ENCODE measurements around the gene CERS1.
A peak's percentile ranks its signal among the peaks of the same experiment; 100 is the strongest.

Gene CERS1

GRCh38 chr19:18939163-18939562 is 43.2 kb upstream of the CERS1 start:
- H3K9ac ChIP-seq (ENCODE audit: insufficient read length): no peak overlapping the region
- no peaks in the 10 kb centered on the region for H3K36me3 ChIP-seq (ENCODE audit: insufficient read depth, low read length)
- TF ChIP-seq FOXP2 (optimal IDR thresholded peaks at IDR 0.05; ENCODE audit: control extremely low read depth, extremely low read length, insufficient read depth) (no peak), EZH2 (IDR thresholded peaks at IDR 0.05) (no peak), POLR2AphosphoS5 (IDR thresholded peaks at IDR 0.05; ENCODE audit: borderline replicate concordance, low read depth, low read length) (no peak)
- no peaks in the 10 kb centered on the region for H3K9me3 ChIP-seq (ENCODE audit: low read depth, low read length)
- no peak overlapping the region for H3K4me3 ChIP-seq
- no peak for DNase-seq (ENCODE audit: low read depth, low spot score)
- H3K27ac ChIP-seq: no peak overlapping the region

GRCh38 chr19:18933297-18933696 is 37.3 kb upstream of the CERS1 start:
- Histone ChIP-seq H3K36me3 (ENCODE audit: insufficient read depth, low read length) (no peaks in the 10 kb centered on the region; the same call in 1 of the 2 replicates), H3K27ac (no peak overlapping the region), H3K9ac (ENCODE audit: insufficient read length) (no peak overlapping the region), H3K9me3 (ENCODE audit: low read depth, low read length) (no peaks in the 10 kb centered on the region), H3K4me3 (no peak overlapping the region)
- no peak for DNase-seq (ENCODE audit: low read depth, low spot score)
- no peak for TF ChIP-seq POLR2AphosphoS5 (IDR thresholded peaks at IDR 0.05; ENCODE audit: borderline replicate concordance, low read depth, low read length)
- TF ChIP-seq EZH2 (IDR thresholded peaks at IDR 0.05): no peak
- no peak for TF ChIP-seq FOXP2 (optimal IDR thresholded peaks at IDR 0.05; ENCODE audit: control extremely low read depth, extremely low read length, insufficient read depth)

GRCh38 chr19:18932216-18932841 is 36.4 kb upstream of the CERS1 start:
- no peak for TF ChIP-seq EZH2 (IDR thresholded peaks at IDR 0.05)
- no peak for TF ChIP-seq POLR2AphosphoS5 (IDR thresholded peaks at IDR 0.05; ENCODE audit: borderline replicate concordance, low read depth, low read length)
- no peak for TF ChIP-seq FOXP2 (optimal IDR thresholded peaks at IDR 0.05; ENCODE audit: control extremely low read depth, extremely low read length, insufficient read depth)
- Histone ChIP-seq H3K4me3 (no peak overlapping the region), H3K9ac (ENCODE audit: insufficient read length) (no peak overlapping the region), H3K27ac (no peak overlapping the region), H3K9me3 (ENCODE audit: low read depth, low read length) (no peaks in the 10 kb centered on the region), H3K36me3 (ENCODE audit: insufficient read depth, low read length) (no peaks in the 10 kb centered on the region; the same call in 1 of the 2 replicates)
- no peak for DNase-seq (ENCODE audit: low read depth, low spot score)

GRCh38 chr19:18931316-18932162 is 35.6 kb upstream of the CERS1 start:
- Histone ChIP-seq H3K4me3 (no peak overlapping the region), H3K27ac (no peak overlapping the region), H3K9me3 (ENCODE audit: low read depth, low read length) (no peaks in the 10 kb centered on the region), H3K36me3 (ENCODE audit: insufficient read depth, low read length) (no peaks in the 10 kb centered on the region; the same call in 1 of the 2 replicates), H3K9ac (ENCODE audit: insufficient read length) (no peak overlapping the region)
- TF ChIP-seq FOXP2 (optimal IDR thresholded peaks at IDR 0.05; ENCODE audit: control extremely low read depth, extremely low read length, insufficient read depth) (no peak), POLR2AphosphoS5 (IDR thresholded peaks at IDR 0.05; ENCODE audit: borderline replicate concordance, low read depth, low read length) (no peak), EZH2 (IDR thresholded peaks at IDR 0.05) (no peak)
- DNase-seq (ENCODE audit: low read depth, low spot score): no peak

- Histone ChIP-seq H3K4me3 (no peak overlapping the region), H3K9me3 (ENCODE audit: low read depth, low read length) (no peaks in the 10 kb centered on the region), H3K36me3 (ENCODE audit: insufficient read depth, low read length) (peaks cover 12% of the 10 kb centered on the region; the same call in 1 of the 2 replicates), H3K27ac (no peak overlapping the region), H3K9ac (ENCODE audit: insufficient read length) (no peak overlapping the region)
- DNase-seq (ENCODE audit: low read depth, low spot score): no peak
- TF ChIP-seq FOXP2 (optimal IDR thresholded peaks at IDR 0.05; ENCODE audit: control extremely low read depth, extremely low read length, insufficient read depth) (no peak), POLR2AphosphoS5 (IDR thresholded peaks at IDR 0.05; ENCODE audit: borderline replicate concordance, low read depth, low read length) (no peak), EZH2 (IDR thresholded peaks at IDR 0.05) (no peak)
Measured at GRCh38 chr19:18929311-18929710, 33.4 kb upstream of the CERS1 start.

- H3K4me3 ChIP-seq: no peak overlapping the region
- no peaks in the 10 kb centered on the region for H3K9me3 ChIP-seq (ENCODE audit: low read depth, low read length)
- no peak overlapping the region for H3K9ac ChIP-seq (ENCODE audit: insufficient read length)
- DNase-seq (ENCODE audit: low read depth, low spot score): no peak
- H3K36me3 ChIP-seq (ENCODE audit: insufficient read depth, low read length): peaks cover 15% of the 10 kb centered on the region; the same call in 1 of the 2 replicates
- H3K27ac ChIP-seq: no peak overlapping the region
- TF ChIP-seq FOXP2 (optimal IDR thresholded peaks at IDR 0.05; ENCODE audit: control extremely low read depth, extremely low read length, insufficient read depth): no peak
- 0 out of 2 replicates have a peak, but pooled peaks have one; percentile 6 for TF ChIP-seq POLR2AphosphoS5 (IDR thresholded peaks at IDR 0.05; ENCODE audit: borderline replicate concordance, low read depth, low read length)
Measured at GRCh38 chr19:18928018-18928805, 32.3 kb upstream of the CERS1 start.

GRCh38 chr19:18924684-18925213 is 28.8 kb upstream of the CERS1 start:
- TF ChIP-seq FOXP2 (optimal IDR thresholded peaks at IDR 0.05; ENCODE audit: control extremely low read depth, extremely low read length, insufficient read depth) (no peak), EZH2 (IDR thresholded peaks at IDR 0.05) (no peak), POLR2AphosphoS5 (IDR thresholded peaks at IDR 0.05; ENCODE audit: borderline replicate concordance, low read depth, low read length) (no peak)

More at GRCh38 chr19:18924684-18925213, 28.8 kb upstream of the CERS1 start:
- H3K9ac ChIP-seq (ENCODE audit: insufficient read length): no peak overlapping the region
- DNase-seq (ENCODE audit: low read depth, low spot score): no peak
- no peaks in the 10 kb centered on the region for H3K9me3 ChIP-seq (ENCODE audit: low read depth, low read length)
- no peak overlapping the region for H3K27ac ChIP-seq
- no peak overlapping the region for H3K4me3 ChIP-seq
- H3K36me3 ChIP-seq (ENCODE audit: insufficient read depth, low read length): peaks cover 29% of the 10 kb centered on the region; the same call in 1 of the 2 replicates

Measured in SK-N-MC (cell line).